PC-9 (cell line): ENCODE data around the gene UNC5C.

Source experiments
- CTCF ChIP-seq: fragments of 200-600 bp; sonication (generic); conservative IDR thresholded peaks from 2 replicates; pipeline ENCODE4 v1.6.1; 2017; ENCODE audit warnings: mixed run types, antibody characterized with exemption, mild to moderate bottlenecking, moderate library complexity
- EZH2 ChIP-seq: fragments of 200-600 bp; sonication (generic); IDR thresholded peaks from 2 replicates; pipeline ENCODE4 v1.8.0; 2017; ENCODE audit warnings: antibody characterized with exemption, low read depth

GRCh38 chr4:95428291-95429070 is 120.3 kb downstream of the UNC5C start:
- no peak for TF ChIP-seq CTCF
- no peak for TF ChIP-seq EZH2
